GM19452 (cell line): Measurements from ENCODE around the gene OR5H14.
"Not testable (repeated sequence)": the region's sequence is repeated elsewhere in the genome, so short reads cannot be mapped to it uniquely, and the experiment has no call there.

Experiments used
- ATAC-seq: cut with Tn5 transposase; IDR thresholded peaks from one replicate; pipeline ENCODE4 v1.9.1; 2021; ENCODE audit not compliant: unreplicated experiment

The OR5H14 gene

DNA sequence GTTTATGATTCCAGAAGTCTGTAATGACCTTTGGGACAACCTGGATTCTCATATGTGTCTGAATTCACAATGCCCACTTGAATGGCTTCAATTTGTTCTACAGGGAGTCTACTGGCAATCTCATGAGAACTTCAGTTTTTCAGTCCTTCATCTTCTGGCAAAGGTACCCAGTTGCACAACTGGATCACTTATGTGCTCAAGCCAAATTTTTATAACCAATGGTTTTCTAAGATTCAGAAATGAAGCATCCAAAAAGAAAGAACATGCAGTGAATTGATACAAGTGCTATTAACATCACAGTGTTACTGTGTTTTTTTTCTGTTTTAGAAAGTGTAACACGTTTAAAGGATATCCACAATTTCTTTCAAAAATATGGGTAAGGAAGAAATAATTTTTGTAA, at the start of gene OR5H14:
OR5H14 (plus strand) TSS at position 301 of the 400 bp plus-strand sequence. CDS start 1,907 bp downstream, outside the sequence.
- ATAC-seq: no peak

DNA sequence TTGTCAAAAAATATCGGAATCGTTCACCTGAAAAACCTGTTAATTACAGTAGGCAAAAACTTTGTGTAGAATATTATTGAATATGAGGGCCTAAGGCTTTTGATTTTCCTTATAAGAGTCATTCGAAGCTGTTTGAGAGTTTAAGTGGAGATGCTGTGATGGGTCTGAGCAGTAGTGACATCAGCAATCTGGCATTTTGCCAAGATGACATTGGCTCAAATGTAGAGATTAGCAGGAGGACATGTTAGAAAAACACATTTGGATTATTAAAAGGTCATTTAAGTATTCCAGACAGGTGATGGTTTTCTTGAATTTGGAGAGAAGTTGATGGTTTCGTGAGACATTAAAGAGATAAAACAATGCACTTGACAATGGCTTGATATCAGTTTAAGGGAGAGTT, 47.4 kb upstream of the OR5H14 start:
- ATAC-seq: no peak

DNA sequence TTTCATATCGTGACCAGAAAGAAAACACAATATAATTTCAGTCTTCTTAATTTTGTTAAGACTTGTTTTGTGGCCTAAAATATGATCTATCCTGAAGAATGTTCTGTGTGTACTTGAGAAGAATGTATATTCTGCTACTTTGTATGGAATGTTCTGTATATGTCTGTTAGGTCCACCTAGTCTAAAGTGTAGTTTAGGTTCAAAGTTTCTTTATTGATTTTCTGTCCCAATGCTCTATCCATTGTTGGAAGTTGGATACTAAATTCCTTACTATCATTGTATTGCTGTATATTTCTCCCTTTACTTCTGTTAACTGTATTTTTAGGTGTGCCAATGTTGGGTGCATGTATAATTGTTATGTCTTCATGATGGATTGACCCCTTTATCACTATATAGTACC, 39.1 kb upstream of the OR5H14 start:
- no peak for ATAC-seq

DNA sequence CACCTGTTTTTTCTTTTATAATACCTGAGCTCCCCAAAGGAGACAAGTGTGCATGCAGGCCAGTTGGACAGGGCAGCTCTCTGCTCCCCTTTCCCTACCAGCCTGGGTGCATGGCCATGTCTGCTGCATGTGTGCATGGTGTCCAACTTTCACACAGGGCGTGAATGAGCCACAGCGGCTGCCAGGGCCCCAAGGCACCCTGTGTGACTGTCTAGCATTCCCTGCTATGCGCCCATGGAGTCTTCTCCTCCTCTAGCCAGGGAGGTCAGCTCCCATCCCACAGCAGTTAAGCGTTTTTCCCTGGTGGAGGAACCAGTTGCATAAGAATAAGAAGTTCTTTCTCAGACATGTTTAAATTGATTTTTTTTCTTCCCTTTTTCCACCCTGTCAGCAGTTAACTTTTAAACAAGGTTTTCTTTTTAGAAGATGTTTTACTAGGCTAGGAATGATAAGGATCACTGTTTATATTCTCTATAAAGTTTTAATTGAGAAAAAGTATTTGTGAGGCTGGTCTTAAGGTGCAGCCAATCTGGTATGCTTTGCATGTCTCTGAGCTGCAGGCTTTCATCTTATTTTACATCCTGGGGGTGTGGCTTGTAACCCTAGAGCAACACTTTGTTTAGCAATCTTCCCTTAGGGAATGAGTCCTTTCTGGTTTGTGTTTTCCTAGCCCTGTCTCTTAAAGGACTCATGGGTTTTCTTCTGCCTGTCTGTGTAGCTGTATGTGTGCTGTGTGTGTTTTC, 37.3 kb upstream of the OR5H14 start:
- no peak for ATAC-seq

DNA sequence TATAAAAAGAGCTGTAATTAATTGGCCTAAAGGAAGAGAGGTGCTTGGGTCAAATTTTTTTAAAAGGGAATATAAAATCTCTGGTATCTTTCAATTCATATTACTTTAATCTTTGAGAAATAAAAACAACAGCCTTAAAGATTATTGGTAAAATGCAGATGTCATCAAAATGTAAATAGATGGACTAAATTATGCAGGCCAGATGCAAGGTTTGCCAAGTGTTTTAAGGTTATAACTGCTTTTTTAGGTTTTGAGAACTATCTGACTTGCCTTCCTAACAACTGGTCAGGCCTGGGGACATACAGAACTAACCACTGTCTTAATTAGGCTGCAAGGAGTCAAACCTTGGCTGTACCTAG, 36.8 kb upstream of the OR5H14 start:
- no peak for ATAC-seq

DNA sequence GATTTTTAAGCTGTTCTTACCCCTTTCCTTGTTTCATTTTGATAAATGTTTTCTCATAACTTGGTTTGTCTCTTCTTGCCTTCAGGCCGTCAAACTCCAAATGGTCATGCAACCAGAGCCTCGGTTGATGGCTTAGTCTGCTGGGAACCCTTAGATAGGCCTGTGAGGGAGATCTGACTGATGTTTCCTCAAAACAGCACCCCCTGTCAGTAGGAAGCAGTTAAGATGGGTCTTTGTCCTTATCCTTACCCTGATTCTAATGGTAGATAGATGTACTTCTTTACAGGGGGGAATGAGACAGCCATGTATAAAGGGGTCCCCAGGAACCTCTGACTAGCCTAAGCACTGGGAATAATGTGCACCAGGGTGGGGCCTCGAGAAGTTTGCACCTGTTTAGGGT, 33.0 kb upstream of the OR5H14 start:
- no peak for ATAC-seq

DNA sequence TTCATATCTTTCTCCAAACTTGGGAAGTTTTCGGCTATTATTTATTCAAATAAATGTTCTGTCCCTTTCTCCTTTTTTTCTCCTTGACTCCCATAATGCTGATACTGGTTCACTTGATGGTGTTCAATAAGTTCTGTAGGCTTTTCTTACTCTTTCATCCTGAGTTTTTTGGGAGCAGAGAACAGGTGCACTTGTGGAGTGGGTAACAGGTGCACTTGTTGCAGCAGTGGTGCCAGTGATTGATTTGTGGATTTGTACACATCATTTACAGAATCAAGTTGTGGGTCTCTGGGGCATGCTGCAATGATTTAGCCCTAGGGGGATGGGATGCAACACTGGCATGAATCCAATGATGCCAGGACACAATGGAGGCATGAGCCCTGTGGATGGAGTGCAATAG, 31.6 kb upstream of the OR5H14 start:
- no peak for ATAC-seq

DNA sequence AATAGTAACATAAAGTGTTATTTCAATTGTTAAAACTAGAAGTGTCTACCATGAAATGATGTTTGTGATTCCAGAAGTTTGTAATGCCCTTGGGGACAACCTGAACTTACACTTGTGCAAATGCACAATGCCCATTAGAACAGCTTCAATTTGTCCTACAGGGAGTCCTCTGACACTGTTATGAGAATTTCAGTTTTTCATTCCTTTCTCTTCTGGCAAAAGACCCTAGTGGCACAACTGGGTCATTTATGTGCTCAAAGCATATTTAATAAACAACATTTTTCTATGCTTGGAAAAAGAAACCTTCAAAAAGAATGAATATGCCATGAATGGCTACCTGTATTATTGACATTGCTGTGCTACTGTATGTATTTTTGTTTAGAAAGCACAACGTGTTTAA, 16.9 kb upstream of the OR5H14 start, which contains the start of gene OR5H1:
OR5H1 (plus strand) TSS at position 301 of the 400 bp plus-strand sequence. CDS start 1,977 bp downstream, outside the sequence.
- ATAC-seq: no peak

DNA sequence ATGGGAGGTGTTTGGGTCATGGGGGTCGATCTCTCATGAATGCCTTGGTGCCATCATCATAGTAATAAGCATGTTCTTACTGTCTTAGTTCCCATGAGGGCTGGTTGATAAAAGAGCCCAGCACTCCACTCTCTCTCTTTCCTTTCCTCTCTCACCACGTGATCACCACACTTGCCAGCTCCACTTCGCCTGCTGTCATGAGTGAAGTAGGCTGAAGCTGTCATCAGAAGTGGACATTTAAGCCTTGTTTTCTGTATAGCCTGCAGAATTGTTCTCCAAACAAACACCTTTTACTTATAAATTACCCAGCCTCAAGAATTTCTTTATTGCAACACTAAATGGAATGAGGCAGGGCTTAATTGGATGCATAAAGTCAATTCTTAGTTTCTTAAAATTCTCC, 10.6 kb upstream of the OR5H14 start:
- no peak for ATAC-seq

DNA sequence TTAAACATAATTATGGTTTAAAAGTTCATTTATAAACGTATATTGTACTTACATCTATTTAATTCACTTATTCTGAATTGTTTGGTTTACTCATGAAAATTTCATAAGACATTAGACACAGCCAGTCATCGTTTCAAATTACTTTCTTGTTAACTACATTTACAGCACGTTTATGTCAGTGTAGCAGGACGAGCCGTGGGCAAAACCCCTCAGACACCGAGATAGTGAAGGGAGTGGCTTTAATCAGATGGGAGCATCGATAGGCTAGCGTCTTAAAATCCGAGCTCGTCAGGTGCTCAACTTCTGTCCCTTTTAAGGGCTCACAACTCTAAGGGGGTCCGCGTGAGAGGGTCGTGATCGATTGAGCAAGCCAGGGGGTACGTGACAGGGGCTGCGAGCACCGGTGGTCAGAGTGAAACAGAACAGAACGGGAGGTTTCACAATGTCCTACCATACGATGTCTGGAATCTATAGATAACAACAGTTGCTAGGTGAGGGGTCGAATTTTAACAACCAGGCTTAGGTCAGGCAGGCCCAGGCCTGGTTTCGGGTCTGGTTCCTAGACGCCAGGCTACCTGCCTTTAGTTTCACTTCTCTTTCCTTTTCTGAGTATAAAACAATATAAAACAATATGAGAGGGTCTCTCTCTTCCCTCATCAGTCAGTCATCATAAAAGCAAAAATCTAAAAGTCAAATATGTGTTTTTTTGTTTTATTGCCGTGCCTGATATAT, 9.3 kb upstream of the OR5H14 start:
- not testable (repeated sequence) for ATAC-seq

DNA sequence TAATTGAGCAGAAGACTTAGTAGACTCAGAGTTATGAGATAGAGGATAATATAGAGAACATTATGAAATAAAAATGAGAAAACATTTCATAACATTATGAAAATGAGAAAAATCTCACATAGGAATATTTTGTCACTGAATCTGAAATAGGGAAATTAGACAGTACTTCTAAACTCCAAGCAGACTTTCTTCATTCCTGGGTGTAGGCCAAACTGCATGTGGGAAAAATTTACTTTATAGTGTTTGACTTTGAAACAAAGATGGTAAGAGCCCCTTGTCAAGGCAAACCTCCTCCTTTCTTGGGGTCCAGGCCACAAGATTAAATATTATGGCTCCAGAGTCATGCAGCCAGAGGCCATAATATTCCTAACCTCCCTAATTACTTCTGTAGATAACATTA, 6.7 kb upstream of the OR5H14 start:
- ATAC-seq: no peak

DNA sequence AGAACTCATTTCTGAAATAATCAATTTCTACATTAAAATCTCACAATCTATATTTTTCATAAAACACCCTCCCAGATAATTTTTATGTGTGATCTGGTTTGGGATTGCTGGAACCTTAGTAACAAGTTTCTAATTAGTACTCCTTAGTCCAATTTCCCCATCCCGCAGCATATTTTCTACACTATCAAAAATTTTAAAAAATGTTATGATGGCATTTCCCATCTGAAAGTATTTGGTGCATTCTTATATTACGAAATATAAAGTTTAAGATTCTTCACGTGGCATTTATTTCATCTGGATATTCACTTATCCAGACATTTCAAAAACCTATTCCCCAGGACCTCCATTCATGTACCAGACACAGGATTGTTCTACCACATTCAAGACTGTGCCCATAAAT, 1.5 kb downstream of the OR5H14 start:
- no peak for ATAC-seq

DNA sequence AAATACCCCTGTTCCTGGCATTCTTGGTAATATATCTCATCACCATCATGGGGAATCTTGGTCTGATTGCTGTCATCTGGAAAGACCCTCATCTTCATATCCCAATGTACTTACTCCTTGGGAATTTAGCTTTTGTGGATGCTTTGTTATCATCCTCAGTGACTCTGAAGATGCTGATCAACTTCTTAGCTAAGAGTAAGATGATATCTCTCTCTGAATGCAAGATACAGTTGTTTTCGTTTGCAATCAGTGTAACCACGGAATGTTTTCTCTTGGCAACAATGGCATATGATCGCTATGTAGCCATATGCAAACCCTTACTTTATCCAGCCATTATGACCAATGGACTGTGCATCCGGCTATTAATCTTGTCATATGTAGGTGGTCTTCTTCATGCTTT, 2.2 kb downstream of the OR5H14 start:
- not testable (repeated sequence) for ATAC-seq

DNA sequence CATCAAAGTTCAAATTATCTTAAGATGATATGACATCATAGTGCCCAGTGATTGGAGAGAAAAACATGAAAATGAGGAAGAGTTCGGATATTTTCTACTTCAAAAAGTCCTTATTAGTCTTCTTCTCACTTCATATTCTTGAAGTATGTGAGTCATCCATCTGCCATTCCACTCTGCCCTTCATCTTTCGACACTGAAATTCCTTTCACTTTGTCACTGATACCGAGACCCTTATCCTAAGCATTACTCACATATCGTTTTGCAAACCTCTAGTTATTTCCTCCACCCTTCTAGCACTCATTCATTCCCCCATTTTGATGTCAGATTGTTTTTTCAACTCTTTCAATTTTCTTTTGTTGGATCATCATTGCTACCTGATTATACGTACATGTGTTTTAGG, 4.0 kb downstream of the OR5H14 start:
- ATAC-seq: no peak

DNA sequence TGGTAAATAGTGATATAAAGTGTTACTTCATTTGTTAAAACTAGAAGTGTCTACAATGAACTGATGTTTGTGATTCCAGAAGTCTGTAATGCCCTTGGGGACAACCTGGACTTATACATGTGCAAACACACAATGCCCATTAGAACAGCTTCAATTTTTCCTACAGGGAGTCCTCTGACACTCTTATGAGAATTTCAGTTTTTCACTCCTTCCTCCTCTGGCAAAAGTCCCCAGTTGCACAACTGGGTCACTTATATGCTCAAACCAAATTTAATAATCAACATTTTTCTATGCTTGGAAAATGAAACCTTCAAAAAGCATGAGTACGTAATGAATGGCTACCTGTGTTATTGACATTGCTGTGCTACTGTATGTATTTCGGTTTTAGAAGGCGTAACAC, 19.1 kb downstream of the OR5H14 start, which contains the start of gene OR5H15:
OR5H15 (plus strand) TSS at position 301 of the 400 bp plus-strand sequence. CDS start 2,004 bp downstream, outside the sequence.
- no peak for ATAC-seq

DNA sequence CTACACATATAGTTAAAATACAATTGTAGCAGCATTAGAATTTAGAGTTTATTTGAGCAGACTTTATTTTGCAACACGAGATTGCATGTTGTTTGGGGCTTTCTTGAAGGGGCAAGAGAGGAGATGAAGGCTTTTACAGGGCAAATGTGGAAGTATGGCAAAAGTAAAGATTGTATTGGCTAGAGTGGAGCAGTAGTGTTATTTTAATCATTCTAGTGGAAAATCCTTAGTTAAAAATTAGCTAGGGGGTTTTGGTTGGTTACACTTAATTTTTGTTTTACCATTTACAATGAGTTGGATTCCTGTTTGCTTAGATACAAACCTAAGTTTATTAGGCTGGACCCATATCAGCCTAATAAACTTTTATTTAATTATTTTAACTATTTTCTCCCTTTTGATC, 23.8 kb downstream of the OR5H14 start:
- no peak for ATAC-seq

DNA sequence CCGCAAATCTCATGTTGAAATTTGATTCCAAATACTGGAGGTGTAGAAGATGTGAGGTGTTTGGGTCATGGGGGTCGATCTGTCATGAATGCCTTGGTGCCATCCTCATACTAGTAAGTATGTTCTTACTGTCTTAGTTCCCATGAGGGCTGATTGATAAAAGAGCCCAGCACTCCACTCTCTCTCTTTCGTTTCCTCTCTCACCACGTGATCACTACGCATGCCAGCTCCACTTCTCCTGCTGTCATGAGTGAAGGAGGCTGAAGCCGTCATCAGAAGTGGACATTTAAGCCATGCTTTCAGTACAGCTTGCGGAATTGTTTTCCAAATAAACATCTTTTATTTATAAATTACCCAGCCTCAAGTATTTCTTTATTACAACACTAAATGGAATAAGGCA, 25.3 kb downstream of the OR5H14 start:
- ATAC-seq: no peak

DNA sequence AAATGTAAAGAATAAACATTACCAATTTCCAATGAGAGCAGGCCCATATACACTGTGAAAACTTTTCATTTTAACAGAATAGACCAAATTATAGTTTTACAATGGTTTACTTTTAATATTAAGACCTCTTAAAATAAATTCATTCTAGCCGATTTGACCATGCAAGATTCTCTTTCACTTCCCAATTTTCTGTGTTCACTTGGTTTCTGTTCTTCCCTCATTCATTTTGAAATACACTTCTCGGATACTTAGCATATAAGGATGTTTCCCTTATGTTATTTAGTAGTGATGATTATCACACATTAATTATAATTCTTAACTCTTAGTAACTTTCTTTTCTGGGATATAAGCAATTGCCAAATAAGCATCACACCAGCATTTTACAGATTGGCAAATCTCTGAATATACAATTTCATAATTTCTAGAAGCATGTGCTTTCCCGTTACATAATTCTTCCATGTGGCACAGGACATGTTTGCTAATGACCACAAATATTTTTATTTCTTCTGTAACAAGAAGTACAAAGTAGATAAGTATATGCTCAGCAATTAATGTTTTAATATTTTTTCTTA, 33.1 kb downstream of the OR5H14 start:
- no peak for ATAC-seq

DNA sequence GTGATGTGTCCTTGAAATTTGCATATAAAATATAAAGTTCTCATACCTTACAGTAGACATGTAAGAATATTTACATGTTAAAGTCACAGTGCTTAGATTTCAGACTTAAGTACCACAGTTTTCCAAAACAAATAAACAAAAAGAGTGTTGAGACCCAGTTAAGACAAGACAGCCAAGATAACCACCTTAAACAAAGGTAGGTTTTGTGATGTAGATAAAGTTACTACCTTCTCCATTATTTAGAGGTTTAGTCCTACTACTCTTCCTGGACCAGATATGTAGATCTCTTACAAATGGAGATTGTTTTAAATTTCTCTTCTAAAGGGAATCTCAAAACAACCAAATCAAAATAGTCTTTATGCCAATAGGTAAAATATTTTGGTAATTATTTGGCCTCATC, 34.9 kb downstream of the OR5H14 start:
- no peak for ATAC-seq

DNA sequence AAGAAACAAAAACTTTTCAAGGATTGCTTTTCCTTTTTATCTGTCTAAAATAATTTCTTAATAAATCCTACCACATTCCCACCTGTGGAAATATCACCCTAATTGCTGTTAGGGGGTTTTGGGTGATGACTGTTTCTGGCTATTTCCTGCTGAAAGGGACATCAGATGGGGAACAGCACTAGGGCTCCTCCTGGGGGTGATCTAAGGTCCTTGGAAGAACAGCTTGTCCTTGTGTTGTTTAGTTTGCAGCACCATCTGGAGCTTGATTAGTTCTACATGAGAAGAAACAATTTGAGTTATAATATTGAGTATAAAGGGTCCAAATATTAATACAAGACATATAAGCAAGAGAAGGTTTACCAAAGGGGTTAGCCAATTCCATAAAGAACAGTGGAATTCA, 37.9 kb downstream of the OR5H14 start:
- no peak for ATAC-seq

DNA sequence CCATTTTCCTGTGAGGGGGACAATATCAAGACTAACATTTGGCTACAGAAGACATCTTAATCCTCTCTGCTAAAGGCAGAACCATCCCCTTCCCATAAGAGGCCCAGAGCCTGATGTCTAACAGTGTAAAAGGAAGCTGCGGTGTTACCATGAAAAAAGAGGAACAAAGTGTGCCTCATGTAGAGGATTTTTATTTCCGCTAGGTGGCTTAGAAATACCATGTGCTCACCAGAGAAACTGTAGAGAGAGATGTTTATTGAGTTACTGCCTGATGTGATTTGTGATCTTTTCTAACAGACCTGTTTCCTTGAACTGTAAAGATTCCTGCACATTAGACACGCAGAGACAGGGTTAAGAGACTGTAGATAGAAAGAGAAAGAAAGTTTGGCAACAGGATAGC, 41.3 kb downstream of the OR5H14 start:
- ATAC-seq: peak; percentile 84

DNA sequence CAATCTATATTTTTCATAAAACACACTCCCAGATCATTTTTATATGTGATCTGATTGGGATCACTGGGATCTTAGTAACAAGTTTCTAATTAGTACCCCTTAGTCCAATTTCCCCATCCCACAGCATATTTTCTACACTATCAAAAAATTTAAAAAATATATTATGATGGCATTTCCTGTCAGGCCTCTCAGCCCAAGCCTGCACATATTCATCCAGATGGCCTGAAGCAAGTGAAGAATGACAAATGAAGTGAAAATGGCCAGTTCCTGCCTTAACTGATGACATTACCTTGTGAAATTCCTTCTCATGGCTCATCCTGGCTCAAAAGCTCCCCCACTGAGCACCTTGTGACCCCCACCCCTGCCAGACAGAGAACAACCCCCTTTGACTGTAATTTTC, 43.6 kb downstream of the OR5H14 start:
- not testable (repeated sequence) for ATAC-seq
